Muscle layer of duodenum (tissue), 2 donors: Measurements from ENCODE around the gene MGAT4A.

ENCODE experiments used
- H3K27ac ChIP-seq: one replicate; pipeline ENCODE4 v1.7.0; 2013; ENCODE audit warnings: mild to moderate bottlenecking, low read length
- H3K27me3 ChIP-seq: one replicate; pipeline ENCODE4 v1.7.0; 2013; ENCODE audit warnings: low read depth, mild to moderate bottlenecking, control low read depth, low read length
- H3K36me3 ChIP-seq, 2 donors: one replicate each; pipeline ENCODE4 v1.7.0; 2013; ENCODE audit warnings: low read length in 2 of 2, control low read depth in 1 of 2, mild to moderate bottlenecking in 1 of 2; ENCODE audit not compliant: insufficient read depth in 2 of 2, control insufficient read depth in 1 of 2
- H3K4me1 ChIP-seq, 2 donors: one replicate each; pipeline ENCODE4 v1.7.0; 2013; ENCODE audit warnings: low read length in 2 of 2, mild to moderate bottlenecking in 2 of 2, control low read depth in 1 of 2, moderate library complexity in 1 of 2; ENCODE audit not compliant: insufficient read depth in 2 of 2, control insufficient read depth in 1 of 2
- H3K4me3 ChIP-seq, 2 donors: one replicate each; pipeline ENCODE4 v1.7.0; 2013; ENCODE audit warnings: low read length in 2 of 2, low read depth in 1 of 2, mild to moderate bottlenecking in 1 of 2
- H3K9me3 ChIP-seq, 2 donors: one replicate each; pipeline ENCODE4 v1.7.0; 2013; ENCODE audit warnings: low read length in 2 of 2, control low read depth in 1 of 2, mild to moderate bottlenecking in 1 of 2; ENCODE audit not compliant: control insufficient read depth in 1 of 2
- donor health status: healthy.

MGAT4A gene

DNA sequence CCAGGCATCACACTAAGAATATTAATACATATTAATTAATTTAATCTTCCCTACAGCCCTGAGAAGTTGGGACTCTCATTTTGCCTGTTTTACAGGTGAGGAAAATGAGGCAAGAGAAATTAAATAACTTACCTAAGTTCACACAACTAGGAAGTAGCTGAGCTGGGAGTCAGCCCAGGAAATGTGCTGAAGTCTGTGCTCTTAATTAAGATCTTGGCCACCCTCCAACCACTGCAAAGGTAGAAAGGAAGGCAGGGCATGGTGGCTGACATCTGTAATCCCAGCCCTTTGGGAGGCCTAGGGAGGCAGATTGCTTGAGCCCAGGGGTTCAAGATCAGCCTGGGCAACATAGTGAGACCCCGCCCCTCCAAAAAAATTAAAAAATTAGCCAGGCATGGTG lies 12.9 kb upstream of the MGAT4A start:
- no peaks in the 10 kb centered on the region for H3K36me3 ChIP-seq
- H3K9me3 ChIP-seq = no peaks in the 10 kb centered on the region
- no peak overlapping the region for H3K4me3 ChIP-seq
- no peaks in the 10 kb centered on the region for H3K27me3 ChIP-seq
- no peaks in the 10 kb centered on the region for H3K4me1 ChIP-seq
- H3K27ac ChIP-seq = no peak overlapping the region

DNA sequence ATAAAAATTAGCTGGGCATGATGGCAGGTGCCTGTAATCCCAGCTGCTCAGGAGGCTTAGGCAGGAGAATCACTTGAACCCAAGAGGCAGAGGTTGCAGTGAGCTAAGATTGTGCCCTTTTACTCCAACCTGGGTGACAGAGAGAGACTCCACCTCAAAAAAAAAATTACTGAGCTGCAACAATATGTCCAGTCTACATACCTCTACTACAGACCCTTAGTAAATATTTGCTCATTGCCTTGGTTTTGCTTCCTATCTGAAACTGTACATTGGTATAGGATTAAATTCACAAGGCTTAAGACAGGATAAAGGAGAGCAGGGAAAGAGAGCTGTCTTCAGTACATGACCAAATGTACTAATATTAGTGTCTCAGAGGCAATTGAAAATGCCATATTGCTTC lies 8.1 kb upstream of the MGAT4A start:
- no peak overlapping the region for H3K4me3 ChIP-seq
- no peaks in the 10 kb centered on the region for H3K36me3 ChIP-seq
- no peak overlapping the region for H3K27ac ChIP-seq

DNA sequence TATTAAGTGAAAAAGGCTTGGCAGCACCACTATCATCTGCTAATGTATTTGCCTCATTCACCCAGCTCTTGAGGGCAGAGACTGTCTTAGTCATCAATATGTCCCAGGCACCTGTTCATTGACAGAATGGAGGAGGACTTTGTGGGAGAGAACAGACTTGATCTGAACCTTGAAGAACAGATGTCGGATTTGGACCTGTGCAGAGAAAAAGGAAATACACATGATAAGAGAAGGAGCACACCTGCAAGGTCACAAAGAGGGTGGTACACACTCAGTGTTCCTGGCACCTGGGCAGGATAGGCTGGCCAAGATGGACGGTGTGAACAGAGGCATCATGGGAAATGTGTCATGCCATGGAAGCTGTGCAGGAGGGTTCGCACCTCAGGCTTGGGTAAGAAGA lies 7.4 kb upstream of the MGAT4A start:
- Histone ChIP-seq H3K27me3 (no peaks in the 10 kb centered on the region), H3K27ac (no peak overlapping the region), H3K4me3 (no peak overlapping the region), H3K4me1 (no peaks in the 10 kb centered on the region), H3K36me3 (no peaks in the 10 kb centered on the region), H3K9me3 (no peaks in the 10 kb centered on the region)

More for the DNA sequence above, 8.1 kb upstream of the MGAT4A start:
- no peaks in the 10 kb centered on the region for H3K4me1 ChIP-seq
- no peaks in the 10 kb centered on the region for H3K9me3 ChIP-seq
- no peaks in the 10 kb centered on the region for H3K27me3 ChIP-seq

DNA sequence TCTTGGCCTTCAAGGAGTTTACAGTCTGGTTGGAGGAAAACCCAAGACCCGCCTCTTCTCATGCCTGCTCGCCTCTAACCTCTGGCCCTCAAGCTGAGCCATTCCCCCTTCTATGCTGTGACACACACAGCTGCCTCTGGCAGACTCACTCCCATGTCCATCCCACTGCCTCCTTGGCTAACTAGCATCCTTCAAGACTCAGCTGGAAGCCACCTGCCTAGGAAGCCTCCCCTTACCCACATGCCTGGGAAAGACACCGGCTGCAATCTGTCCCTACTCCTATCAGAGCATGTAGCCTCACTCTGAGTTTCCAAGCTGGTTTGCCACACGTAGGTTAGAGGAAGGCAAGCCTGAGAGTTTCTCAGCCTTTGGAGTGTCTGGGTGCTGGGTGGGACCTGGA lies 6.9 kb upstream of the MGAT4A start:
- H3K4me1 ChIP-seq = no peaks in the 10 kb centered on the region
- no peaks in the 10 kb centered on the region for H3K9me3 ChIP-seq
- no peaks in the 10 kb centered on the region for H3K36me3 ChIP-seq
- no peak overlapping the region for H3K27ac ChIP-seq
- no peaks in the 10 kb centered on the region for H3K27me3 ChIP-seq
- H3K4me3 ChIP-seq = no peak overlapping the region

DNA sequence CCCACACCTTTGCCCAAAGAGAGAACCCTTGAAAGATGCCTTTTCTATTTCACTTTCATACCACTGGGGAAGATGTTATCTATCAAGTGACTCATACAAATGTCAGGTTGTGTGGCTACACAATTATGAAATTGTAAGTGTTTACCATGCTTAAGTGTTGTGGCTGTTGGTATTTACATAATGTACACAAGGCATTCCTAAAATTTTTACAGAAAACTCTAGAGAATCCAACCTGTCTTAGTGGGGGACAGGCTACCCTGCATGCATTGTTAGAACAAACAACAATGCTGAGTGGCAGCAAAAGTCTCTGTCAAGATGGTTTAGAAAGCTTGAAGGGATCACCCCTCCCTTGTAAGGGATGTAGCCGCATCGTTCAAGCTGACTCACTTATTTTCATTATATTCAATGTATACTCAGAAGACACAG lies 5.5 kb upstream of the MGAT4A start:
- H3K9me3 ChIP-seq = no peaks in the 10 kb centered on the region
- no peak overlapping the region for H3K27ac ChIP-seq
- H3K36me3 ChIP-seq = no peaks in the 10 kb centered on the region
- no peaks in the 10 kb centered on the region for H3K4me1 ChIP-seq
- no peak overlapping the region for H3K4me3 ChIP-seq
- H3K27me3 ChIP-seq = no peaks in the 10 kb centered on the region

DNA sequence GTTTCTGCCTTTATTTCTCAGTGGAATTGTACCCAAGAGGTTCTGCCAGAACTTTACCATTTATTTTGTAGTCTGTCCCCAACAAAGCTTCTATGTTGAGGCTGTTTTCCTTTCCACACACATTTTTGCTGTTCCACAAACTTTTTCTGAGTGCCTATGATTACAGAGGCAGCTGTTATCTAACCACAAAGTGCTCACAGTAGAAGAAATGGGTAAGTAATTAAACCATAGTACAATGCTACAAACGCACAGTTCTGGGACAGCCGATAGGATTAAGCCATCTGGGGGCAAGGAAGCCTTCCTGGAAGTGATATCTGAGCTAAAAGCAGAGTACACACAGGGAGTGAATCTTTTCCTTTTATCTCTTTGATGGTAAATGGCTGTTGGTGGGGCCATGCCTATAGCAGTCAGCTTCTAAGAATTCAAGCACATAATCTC lies 3.9 kb upstream of the MGAT4A start:
- Histone ChIP-seq H3K36me3 (no peaks in the 10 kb centered on the region), H3K4me3 (no peak overlapping the region), H3K9me3 (no peaks in the 10 kb centered on the region), H3K27me3 (no peaks in the 10 kb centered on the region), H3K27ac (peak overlapping the region; percentile 46), H3K4me1 (no peaks in the 10 kb centered on the region)

DNA sequence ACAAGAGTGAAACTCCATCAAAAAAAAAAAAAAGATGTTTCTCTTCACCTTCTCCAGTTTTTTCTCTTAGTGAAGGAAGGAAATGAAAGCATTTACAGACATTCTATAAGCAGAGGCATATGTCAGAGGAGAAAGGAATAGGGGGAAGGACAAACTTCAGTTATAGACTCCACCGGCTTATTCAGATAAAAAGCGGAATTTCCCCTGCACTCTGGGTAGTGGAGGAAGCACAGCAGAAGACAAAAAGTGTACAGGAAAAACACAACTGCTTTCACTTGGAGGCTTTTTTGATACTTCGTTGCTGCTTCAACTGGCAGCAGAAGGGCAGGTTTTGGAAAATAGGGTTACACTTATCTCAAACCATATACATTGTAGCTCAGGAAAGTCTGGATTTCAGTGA lies 3.2 kb upstream of the MGAT4A start:
- Histone ChIP-seq H3K27me3 (no peaks in the 10 kb centered on the region), H3K27ac (peak overlapping the region; percentile 46), H3K9me3 (no peaks in the 10 kb centered on the region), H3K4me3 (no peak overlapping the region), H3K4me1 (peaks cover 0 to 7% of the 10 kb centered on the region in 2 donors), H3K36me3 (no peaks in the 10 kb centered on the region)

DNA sequence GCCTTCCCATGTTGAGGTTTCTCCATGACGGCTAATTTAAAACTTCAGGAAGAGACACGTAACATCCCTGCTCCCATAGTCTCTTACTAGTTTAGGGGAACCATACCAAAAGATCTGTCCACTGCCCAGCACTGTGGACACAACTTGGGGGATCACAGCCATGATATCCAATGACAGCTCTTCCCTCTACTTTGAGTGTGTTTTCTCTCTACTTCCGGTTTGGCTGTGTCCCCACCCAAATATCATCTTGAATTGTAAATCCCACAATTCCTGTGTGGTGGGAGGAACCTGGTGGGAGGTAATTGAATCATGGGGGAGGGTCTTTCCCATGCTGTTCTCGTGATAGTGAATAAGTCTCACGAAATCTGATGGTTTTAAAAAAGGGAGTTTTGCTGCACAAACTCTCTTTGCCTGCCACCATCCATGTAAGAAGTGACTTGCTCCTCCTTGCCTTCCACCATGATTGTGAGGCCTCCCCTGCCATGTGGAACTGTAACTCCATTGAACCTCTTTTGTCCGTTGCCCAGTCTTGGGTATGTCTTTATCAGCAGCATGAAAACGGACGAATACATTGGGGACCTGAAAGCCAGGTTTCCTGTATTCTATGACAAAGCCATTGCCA lies 1.6 kb upstream of the MGAT4A start:
- no peaks in the 10 kb centered on the region for H3K36me3 ChIP-seq
- peak overlapping the region; percentile 95 for H3K27ac ChIP-seq
- peak overlapping the region in 1 of 2 donors; percentile 76 for H3K4me3 ChIP-seq
- peaks cover 0 to 19% of the 10 kb centered on the region in 2 donors for H3K4me1 ChIP-seq
- H3K27me3 ChIP-seq = no peaks in the 10 kb centered on the region
- H3K9me3 ChIP-seq = no peaks in the 10 kb centered on the region

DNA sequence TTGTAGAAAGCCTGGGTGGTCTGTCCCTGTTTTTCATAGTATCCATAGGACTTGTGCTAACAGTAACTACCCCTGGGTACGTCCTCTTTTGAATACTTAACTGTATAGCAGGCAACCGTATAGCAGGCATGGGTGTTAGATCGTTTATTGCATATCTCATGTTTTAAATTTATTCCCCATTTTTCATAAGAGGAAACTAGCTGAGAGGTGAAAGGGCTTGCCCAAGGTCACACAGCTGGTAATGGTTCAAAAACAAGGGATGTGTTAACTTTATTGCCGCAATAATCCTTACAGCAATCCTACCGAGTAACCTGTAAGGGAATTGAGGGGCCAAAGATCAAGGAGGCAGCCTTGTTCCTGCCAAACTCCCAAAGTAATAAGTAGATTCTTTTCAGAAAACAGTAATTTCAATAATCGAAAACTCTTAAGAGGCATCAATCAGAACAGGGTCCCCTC lies 990 bp upstream of the MGAT4A start:
- no peaks in the 10 kb centered on the region for H3K9me3 ChIP-seq
- H3K4me3 ChIP-seq = peak overlapping the region; percentile 63 to 76
- peak overlapping the region; percentile 95 for H3K27ac ChIP-seq
- H3K4me1 ChIP-seq = peaks cover 0 to 25% of the 10 kb centered on the region in 2 donors
- no peaks in the 10 kb centered on the region for H3K27me3 ChIP-seq
- no peaks in the 10 kb centered on the region for H3K36me3 ChIP-seq

DNA sequence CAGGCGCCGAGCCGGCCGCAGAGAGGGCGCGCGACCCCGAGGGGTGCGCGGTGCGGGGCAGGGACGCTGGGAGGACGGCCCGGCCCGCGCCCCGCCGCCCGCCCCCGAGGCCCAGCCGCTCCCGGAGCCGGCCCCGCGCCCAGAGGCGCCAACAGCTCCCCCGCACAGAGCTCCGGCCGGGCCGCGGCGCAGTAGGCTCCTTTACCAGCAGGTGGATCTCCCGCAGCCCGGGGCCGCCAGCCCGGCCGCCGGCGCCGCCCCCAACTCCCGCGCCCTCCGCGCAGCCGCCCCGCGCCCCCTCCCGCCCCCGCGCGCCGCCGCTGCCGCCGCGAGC lies 258 bp downstream of the MGAT4A start:
- H3K4me1 ChIP-seq = peaks cover 0 to 32% of the 10 kb centered on the region in 2 donors
- H3K27me3 ChIP-seq = no peaks in the 10 kb centered on the region
- no peak overlapping the region for H3K27ac ChIP-seq
- no peaks in the 10 kb centered on the region for H3K9me3 ChIP-seq
- peak overlapping the region in 1 of 2 donors; percentile 80 for H3K4me3 ChIP-seq
- H3K36me3 ChIP-seq = no peaks in the 10 kb centered on the region

DNA sequence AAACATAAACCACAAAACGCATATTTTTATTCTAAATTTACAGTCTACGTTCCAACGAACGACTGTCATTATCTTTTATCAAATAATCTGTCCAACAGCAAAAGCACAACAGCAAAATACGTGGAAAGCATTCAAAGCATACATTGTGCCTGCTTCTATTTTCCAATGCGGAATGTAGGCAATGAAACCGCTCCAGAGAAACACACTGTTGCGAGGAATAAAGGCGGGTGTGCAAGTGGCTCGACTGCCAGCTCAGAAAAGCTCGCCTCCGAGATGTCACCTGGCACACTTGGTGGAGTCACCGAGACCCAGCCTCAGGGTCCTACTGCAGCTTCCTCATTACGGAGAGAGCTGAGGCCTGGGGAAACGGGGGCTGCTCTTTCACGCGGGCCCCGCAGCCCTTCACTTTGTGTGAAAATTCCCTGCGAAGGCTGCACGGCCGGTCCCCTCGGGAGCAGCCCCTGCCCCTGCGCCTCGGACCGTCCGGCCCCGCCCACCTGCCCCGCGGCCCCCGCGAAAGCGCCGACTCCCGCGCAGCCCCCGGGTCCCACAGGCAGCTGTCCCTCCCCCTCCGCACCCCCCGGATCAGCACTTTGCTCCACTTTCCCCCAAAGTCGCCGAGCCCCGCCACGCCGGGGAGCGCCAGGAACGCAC lies 752 bp downstream of the MGAT4A start:
- H3K4me1 ChIP-seq = peaks cover 0 to 35% of the 10 kb centered on the region in 2 donors
- no peaks in the 10 kb centered on the region for H3K27me3 ChIP-seq
- peak overlapping the region; percentile 87 for H3K27ac ChIP-seq
- H3K4me3 ChIP-seq = peak overlapping the region; percentile 80 to 87
- H3K9me3 ChIP-seq = no peaks in the 10 kb centered on the region
- no peaks in the 10 kb centered on the region for H3K36me3 ChIP-seq

DNA sequence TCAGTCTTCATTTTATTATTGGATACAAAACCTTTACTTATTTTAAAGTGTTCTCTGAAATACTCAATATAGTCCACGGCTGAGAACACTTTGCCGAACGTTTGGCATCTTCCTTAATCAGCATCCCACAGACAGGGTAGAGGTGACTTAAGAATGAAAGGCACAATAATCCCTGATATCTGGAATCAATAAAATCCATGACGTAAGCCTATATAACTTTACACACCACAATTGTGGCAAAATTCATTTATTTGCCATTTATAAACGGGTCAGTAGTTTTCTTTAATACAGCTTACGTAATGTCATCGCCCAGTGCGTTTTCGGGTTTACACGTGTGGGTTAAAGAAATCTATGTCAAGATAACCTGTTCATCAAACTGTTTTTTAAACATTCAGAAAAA lies 1.3 kb downstream of the MGAT4A start:
- H3K9me3 ChIP-seq = no peaks in the 10 kb centered on the region
- no peaks in the 10 kb centered on the region for H3K36me3 ChIP-seq
- peaks cover 0 to 37% of the 10 kb centered on the region in 2 donors for H3K4me1 ChIP-seq
- no peaks in the 10 kb centered on the region for H3K27me3 ChIP-seq
- H3K4me3 ChIP-seq = peak overlapping the region; percentile 80 to 87
- peak overlapping the region; percentile 87 for H3K27ac ChIP-seq
